Retinal pigment epithelial cell (primary cell): ENCODE measurements around the gene CFAP77.

Source experiments
- DNase-seq: peaks from one replicate; pipeline ENCODE4 v3.0.0-alpha.2; 2010; ENCODE audit warnings: low read depth
- H3K4me3 ChIP-seq: 2 replicates; pipeline ENCODE4 v1.5.1; 2011; ENCODE audit warnings: mild to moderate bottlenecking, low read length, control low read depth, moderate library complexity
- TF ChIP-seq, protein P1 (sequence below): conservative IDR thresholded peaks from 2 replicates; pipeline ENCODE4 v1.5.1; 2011; ENCODE audit warnings: low read depth, low read length, control low read depth, inconsistent platforms

Gene CFAP77

DNA sequence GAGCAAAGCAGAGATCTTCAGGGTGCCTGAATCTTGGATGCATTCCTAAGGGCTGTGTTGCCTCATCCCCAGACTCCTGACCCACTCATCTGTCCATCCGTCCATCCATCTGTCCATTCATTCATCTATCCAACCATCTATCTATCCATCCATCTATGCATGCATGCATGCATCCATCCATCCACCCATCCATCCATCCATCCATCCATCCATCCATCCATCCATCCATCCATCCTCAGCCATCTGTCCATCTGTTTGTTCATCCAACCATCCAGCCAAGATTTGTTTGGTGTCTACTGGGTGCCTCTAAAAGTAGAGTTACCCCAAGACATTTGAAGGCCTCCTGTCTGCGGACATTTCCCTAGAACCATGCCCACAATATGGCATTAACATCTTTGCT is 144.7 kb downstream of the CFAP77 start:
- TF ChIP-seq, protein P1, sequence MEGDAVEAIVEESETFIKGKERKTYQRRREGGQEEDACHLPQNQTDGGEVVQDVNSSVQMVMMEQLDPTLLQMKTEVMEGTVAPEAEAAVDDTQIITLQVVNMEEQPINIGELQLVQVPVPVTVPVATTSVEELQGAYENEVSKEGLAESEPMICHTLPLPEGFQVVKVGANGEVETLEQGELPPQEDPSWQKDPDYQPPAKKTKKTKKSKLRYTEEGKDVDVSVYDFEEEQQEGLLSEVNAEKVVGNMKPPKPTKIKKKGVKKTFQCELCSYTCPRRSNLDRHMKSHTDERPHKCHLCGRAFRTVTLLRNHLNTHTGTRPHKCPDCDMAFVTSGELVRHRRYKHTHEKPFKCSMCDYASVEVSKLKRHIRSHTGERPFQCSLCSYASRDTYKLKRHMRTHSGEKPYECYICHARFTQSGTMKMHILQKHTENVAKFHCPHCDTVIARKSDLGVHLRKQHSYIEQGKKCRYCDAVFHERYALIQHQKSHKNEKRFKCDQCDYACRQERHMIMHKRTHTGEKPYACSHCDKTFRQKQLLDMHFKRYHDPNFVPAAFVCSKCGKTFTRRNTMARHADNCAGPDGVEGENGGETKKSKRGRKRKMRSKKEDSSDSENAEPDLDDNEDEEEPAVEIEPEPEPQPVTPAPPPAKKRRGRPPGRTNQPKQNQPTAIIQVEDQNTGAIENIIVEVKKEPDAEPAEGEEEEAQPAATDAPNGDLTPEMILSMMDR: no peak
- no peak overlapping the region for H3K4me3 ChIP-seq
- DNase-seq: no peak

DNA sequence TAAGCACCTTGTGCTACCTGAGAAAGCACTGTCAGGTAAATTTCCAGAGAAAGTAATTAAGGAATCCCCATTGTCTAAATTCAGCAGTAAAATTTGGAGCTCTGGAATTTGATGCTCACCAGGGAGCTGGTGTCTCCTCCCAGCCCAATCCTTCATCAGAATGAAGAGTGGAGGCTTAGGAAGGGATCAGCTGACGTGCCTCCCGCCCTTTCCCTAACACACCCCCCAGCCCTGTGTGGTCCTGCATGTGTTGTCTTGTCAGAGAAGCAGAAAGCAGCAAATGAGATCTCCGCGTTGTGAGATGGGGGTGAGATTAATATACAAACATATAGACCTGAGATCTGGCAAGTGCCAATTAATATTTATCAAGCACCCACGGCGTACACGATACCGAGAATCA is 145.5 kb downstream of the CFAP77 start:
- DNase-seq: no peak
- H3K4me3 ChIP-seq: no peak overlapping the region
- TF ChIP-seq, protein P1: no peak

DNA sequence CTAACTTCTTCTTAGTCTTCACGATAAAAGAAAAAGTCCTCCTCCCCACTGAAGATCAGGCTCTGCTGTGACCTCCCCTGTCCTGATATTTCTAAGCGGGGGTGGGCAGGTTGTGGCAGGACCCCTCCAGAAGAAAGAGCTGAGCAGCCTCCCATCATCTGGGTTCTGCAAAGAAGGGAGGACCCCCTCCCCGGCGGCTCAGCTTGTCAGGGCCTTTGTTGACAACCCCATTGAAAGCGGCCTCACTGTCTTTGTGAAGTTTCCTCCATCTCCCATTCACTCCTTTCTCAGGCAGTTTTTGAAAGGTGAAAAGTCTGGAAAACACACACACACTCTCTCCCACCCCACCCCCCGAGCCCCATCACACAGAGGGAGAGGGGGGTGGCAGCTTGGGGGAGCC is 146.2 kb downstream of the CFAP77 start:
- TF ChIP-seq, protein P1: no peak
- DNase-seq: no peak
- no peak overlapping the region for H3K4me3 ChIP-seq

DNA sequence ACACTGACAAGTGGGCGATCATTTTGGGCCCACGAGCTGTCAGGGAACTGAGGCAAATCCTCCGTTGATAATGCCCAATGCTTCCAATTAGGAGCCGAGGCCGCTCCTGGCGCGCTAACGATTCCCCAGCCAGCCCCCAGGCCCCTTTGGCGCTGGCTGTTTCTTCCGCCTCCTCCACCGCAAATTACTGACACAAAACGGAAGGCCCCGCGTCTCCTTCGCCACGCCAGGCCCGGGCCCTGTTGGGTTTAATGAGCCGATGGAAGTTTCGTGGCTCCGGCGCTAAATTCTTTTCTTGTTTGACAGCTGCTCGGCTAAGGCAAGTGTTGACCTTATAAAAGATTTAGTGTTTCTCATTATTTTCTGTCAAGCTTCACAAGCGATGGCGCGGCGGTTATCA is 146.7 kb downstream of the CFAP77 start:
- TF ChIP-seq, protein P1: no peak
- H3K4me3 ChIP-seq: no peak overlapping the region
- no peak for DNase-seq

DNA sequence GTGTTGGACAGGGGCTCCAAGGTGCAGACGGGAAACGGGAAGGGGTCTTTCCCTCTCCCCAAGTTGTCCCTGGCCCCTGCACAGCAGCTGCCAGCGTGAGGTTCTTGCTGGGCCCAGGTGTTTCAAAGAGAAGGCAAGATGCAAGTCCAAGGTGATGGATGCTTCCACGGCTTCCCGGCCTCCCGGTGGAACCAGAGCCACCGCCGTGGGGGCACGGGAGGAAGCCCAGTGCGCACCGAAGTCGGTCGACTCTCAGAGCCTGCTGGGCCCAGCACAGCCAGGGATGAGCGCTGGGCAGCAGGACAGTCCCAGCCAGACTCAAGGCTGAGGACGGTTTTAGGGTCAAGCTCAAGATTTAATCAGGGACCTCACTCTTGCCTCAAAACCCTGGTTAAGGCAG is 147.1 kb downstream of the CFAP77 start:
- no peak overlapping the region for H3K4me3 ChIP-seq
- TF ChIP-seq, protein P1: no peak
- DNase-seq: no peak

DNA sequence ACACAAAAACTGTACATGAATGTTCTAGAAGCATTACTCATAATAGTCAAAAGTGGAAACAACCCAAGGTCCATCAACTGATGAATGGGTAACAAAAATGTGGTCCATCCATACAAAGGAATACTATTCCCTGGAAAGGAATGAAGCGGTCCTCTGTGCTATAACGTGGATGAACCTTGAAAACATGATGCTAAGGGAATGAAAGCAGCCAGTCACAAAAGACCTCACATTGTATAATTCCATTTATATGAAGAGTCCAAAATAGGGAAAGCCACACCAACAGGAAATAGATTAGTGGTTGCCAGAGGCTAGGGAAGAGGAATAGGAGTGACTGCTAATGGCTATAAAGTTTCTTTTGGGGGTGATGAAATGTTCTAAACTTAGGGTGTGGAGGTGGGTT is 149.7 kb downstream of the CFAP77 start:
- H3K4me3 ChIP-seq: no peak overlapping the region
- DNase-seq: no peak
- TF ChIP-seq, protein P1: no peak

DNA sequence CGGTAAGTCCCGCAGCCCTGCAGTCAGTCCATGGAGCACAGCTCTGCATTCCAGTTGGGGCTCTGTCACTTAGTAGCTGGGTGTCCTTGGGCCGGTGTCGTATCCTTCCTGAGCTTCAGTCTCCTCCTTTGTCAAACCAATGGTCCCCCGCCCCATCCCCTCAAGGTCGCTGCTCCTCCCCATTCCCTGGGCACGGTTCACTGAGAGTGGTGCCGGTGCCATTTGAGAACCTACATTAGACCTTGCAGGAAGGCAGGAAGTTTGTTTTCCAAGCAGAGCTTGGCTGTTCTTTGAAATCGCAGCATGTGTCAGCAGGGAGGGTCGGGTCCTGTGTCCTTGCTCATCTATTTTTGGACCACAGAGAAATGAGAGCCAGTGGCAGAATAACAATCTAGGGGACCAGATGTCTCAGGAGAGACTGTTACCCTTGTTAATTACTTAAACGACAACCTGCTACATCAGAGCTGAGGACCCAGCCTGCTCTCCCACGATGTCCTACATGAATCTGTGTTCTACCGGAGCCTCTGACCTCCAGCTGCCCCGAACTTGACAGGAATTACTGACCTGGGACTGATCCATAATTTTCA is 150.7 kb downstream of the CFAP77 start:
- no peak for DNase-seq
- TF ChIP-seq, protein P1: no peak
- H3K4me3 ChIP-seq: no peak overlapping the region
